Smooth muscle cell (in vitro differentiated cells): Measurements from ENCODE around the gene IFRD2. TPM values are rescaled to one million over a fixed set of nuclear protein-coding genes. Genes with fewer than 3 reads are reported as not detected.
A peak's percentile ranks its signal among the peaks of the same experiment; 100 is the strongest.

Source experiments
- DNase-seq: peaks from one replicate; lab custom pipeline; 2025; ENCODE audit not compliant: unreplicated experiment; lab: John Stamatoyannopoulos, UW
- H2AFZ ChIP-seq: fragments of 200-600 bp; sonication (generic); 2 replicates; pipeline ENCODE4 v1.6.0; 2016; ENCODE audit warnings: antibody characterized with exemption, low read depth, mild to moderate bottlenecking
- H3F3A ChIP-seq: fragments of 200-600 bp; sonication (generic); 2 replicates; pipeline ENCODE4 v1.6.0; 2017; ENCODE audit warnings: antibody characterized with exemption, low read depth
- H3K27ac ChIP-seq: fragments of 200-600 bp; sonication (generic); 2 replicates; pipeline ENCODE4 v1.5.1; 2016; ENCODE audit warnings: low read depth, mild to moderate bottlenecking
- H3K27me3 ChIP-seq: fragments of 200-600 bp; sonication (generic); 2 replicates; pipeline ENCODE4 v1.6.1; 2016; ENCODE audit warnings: low read depth, mild to moderate bottlenecking
- H3K36me3 ChIP-seq: fragments of 200-600 bp; sonication (generic); 2 replicates; pipeline ENCODE4 v1.5.1; 2016; ENCODE audit warnings: low read depth
- H3K4me1 ChIP-seq: fragments of 200-600 bp; sonication (generic); 2 replicates; pipeline ENCODE4 v1.5.1; 2016; ENCODE audit warnings: low read depth
- H3K4me2 ChIP-seq: fragments of 200-600 bp; sonication (generic); 2 replicates; pipeline ENCODE4 v1.6.0; 2016; ENCODE audit warnings: mild to moderate bottlenecking
- H3K4me3 ChIP-seq: fragments of 200-600 bp; sonication (generic); 2 replicates; pipeline ENCODE4 v1.5.1; 2016; ENCODE audit warnings: mild to moderate bottlenecking
- H3K79me2 ChIP-seq: fragments of 200-600 bp; sonication (generic); 2 replicates; pipeline ENCODE4 v1.6.0; 2016; ENCODE audit warnings: low read depth, mild to moderate bottlenecking
- H3K9ac ChIP-seq: fragments of 200-600 bp; sonication (generic); 2 replicates; pipeline ENCODE4 v1.6.0; 2016; ENCODE audit warnings: low read depth
- H3K9me3 ChIP-seq: fragments of 200-600 bp; sonication (generic); replicated peaks from 2 replicates; pipeline ENCODE4 v1.5.1; 2016; ENCODE audit warnings: low read depth
- H4K20me1 ChIP-seq: fragments of 200-600 bp; sonication (generic); 2 replicates; pipeline ENCODE4 v1.6.0; 2016; ENCODE audit warnings: low read depth
- WGBS: methylation state at CpG from one replicate; pipeline ENCODE4 v1.1.7; 2016; ENCODE audit warnings: low lambda C conversion rate; 5-methylcytosine and 5-hydroxymethylcytosine counted together
- polyA plus RNA-seq: library from polyadenylated mRNA; unstranded; fragments of >200 nt; fragmentation: Nextera tagmentation; extraction: Ambion mirVana; gene quantifications from 2 replicates; pipeline ENCODE4 v1.2.1, GENCODE V29; 2016
- total RNA-seq: library from RNA; depleted of rRNA; stranded (reverse); fragments of >200 nt; gene quantifications from 2 replicates; pipeline ENCODE4 v1.2.3, GENCODE V29; 2014
- TF ChIP-seq, protein P1 (sequence below): fragments of 200-600 bp; sonication (generic); IDR thresholded peaks from 2 replicates; pipeline ENCODE4 v1.5.1; 2017; ENCODE audit warnings: borderline replicate concordance, mild to moderate bottlenecking, antibody characterized with exemption; ENCODE audit not compliant: insufficient read depth, poor library complexity, severe bottlenecking

The IFRD2 gene
- total and polyA plus RNA-seq, 2 experiments from 2014 or later: 20.8 to 59.3 TPM

DNA sequence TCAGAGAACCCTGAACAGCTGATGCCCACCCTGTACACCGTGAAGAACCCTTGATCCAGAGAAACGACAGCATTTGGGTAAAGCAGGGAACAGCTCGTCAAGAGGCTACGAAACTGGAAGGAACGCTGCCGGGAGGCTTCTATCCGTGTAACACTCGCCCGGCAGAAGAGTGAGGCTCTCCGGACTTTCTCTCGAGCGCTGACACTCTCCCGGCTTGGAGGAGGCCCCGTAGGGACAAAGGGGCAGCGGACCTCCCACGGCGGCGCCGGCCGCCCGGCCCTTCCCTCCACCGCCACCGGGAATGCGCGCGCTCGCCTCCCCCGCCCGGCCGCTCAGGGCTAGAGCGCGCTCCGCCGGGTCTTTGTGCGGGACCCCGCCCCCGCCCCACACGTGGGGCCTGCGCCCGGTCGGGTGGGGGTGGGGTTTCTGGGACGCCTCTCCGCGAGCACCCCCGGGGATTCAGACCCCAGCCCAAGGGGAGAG is 28.7 kb upstream of the IFRD2 start:
- H3K4me1 ChIP-seq: peaks cover 17% of the 10 kb centered on the region
- H3K27ac ChIP-seq: peak overlapping the region; percentile 95
- TF ChIP-seq, protein P1, sequence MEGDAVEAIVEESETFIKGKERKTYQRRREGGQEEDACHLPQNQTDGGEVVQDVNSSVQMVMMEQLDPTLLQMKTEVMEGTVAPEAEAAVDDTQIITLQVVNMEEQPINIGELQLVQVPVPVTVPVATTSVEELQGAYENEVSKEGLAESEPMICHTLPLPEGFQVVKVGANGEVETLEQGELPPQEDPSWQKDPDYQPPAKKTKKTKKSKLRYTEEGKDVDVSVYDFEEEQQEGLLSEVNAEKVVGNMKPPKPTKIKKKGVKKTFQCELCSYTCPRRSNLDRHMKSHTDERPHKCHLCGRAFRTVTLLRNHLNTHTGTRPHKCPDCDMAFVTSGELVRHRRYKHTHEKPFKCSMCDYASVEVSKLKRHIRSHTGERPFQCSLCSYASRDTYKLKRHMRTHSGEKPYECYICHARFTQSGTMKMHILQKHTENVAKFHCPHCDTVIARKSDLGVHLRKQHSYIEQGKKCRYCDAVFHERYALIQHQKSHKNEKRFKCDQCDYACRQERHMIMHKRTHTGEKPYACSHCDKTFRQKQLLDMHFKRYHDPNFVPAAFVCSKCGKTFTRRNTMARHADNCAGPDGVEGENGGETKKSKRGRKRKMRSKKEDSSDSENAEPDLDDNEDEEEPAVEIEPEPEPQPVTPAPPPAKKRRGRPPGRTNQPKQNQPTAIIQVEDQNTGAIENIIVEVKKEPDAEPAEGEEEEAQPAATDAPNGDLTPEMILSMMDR: no peak
- no peaks in the 10 kb centered on the region for H3K9me3 ChIP-seq
- peaks cover 20% of the 10 kb centered on the region for H3K79me2 ChIP-seq
- H2AFZ ChIP-seq: peak overlapping the region; percentile 60
- DNase-seq: peak; percentile 92
- peak overlapping the region; percentile 98 for H3K9ac ChIP-seq
- peaks cover 6% of the 10 kb centered on the region for H3F3A ChIP-seq
- no peaks in the 10 kb centered on the region for H3K27me3 ChIP-seq
- H3K4me3 ChIP-seq: peak overlapping the region; percentile 75
- WGBS: 1% methylated on average over 20 of the region's 45 CpGs
- H3K36me3 ChIP-seq: no peaks in the 10 kb centered on the region
- peak overlapping the region; percentile 88 for H3K4me2 ChIP-seq
- H4K20me1 ChIP-seq: peaks cover 18% of the 10 kb centered on the region

DNA sequence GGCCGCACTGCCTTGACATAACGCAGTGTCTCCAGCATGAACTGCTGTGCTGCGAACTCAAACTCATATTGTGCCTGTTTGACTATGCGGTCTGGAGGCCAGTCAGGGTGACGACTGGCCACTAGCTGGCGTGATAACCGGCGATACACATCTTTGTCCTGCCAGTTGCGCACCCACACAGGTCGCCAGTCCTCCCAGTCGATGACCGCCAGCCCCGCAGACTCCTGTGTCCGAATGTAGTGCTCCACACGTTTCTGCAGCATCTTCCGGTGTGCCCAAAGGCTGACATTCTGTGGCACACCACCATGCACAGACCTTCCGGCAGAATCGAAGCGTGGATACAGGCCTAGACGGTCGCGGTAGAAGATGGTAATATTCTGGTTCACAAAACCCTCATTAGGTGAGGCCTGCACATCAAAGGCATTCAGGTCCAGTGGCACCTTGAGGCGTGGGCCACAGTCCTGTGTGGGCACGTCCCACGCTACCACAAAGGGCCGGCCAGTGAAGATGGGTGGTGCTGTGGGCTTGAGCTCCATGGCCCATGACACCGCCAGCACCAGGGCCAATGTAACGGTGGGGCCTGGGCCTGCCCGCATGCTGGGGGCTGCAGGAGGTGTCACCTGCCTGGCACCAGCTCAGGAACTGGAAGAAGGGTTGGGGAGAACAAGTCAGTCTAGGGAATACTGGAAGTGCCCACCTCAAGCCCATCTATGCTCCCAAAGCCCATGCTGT is 27.8 kb upstream of the IFRD2 start:
- peaks cover 18% of the 10 kb centered on the region for H4K20me1 ChIP-seq
- H3K4me2 ChIP-seq: peak overlapping the region; percentile 88
- H3F3A ChIP-seq: peaks cover 6% of the 10 kb centered on the region
- H3K27ac ChIP-seq: peak overlapping the region; percentile 95
- H3K4me3 ChIP-seq: peak overlapping the region; percentile 75
- H3K36me3 ChIP-seq: no peaks in the 10 kb centered on the region
- DNase-seq: no peak
- peaks cover 20% of the 10 kb centered on the region for H3K79me2 ChIP-seq
- no peaks in the 10 kb centered on the region for H3K9me3 ChIP-seq
- H3K4me1 ChIP-seq: peaks cover 17% of the 10 kb centered on the region
- H3K9ac ChIP-seq: peak overlapping the region; percentile 98
- TF ChIP-seq, protein P1: no peak
- no peaks in the 10 kb centered on the region for H3K27me3 ChIP-seq
- H2AFZ ChIP-seq: no peak overlapping the region
- WGBS: 90% methylated on average over 29 of the region's 29 CpGs

DNA sequence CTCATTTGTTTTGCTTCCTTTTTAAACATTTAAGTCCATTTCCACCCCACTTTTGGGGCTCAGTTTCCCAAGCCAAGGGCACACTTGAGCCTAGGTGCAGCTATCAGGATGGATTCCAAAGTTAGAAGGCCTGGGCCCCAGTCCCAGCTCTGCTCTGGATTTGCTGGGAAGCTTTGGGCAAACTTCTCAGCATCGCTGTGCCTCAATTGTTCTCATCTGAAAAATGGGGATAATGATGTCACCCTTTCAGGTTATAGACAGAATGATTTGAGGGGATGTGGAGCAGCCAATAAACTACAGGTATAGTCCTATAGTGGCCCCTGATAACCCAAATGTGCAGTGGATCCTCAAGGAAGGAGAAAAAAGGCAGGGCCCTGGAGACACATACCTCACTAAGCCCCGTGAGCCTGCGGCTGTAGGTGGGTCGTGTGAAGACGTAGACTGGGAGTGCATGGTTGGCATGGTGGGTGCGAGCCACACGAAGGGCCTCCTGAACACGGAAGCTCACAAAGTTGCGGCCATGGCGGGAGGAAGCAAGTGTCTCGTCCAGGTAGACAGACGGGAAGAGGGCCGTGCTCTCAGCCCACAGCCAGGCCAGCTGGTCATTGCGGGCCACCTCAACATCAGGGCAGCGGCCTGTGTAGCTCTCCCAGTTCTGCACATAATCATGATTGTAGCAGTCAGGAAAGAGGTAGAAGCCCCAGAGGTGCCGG is 27.1 kb upstream of the IFRD2 start:
- Histone ChIP-seq H3K9ac (no peak overlapping the region), H3F3A (peaks cover 6% of the 10 kb centered on the region), H4K20me1 (peaks cover 18% of the 10 kb centered on the region), H3K4me2 (peak overlapping the region; percentile 88), H2AFZ (no peak overlapping the region), H3K79me2 (peaks cover 20% of the 10 kb centered on the region), H3K27ac (no peak overlapping the region), H3K9me3 (no peaks in the 10 kb centered on the region), H3K4me3 (no peak overlapping the region), H3K27me3 (no peaks in the 10 kb centered on the region), H3K36me3 (no peaks in the 10 kb centered on the region), H3K4me1 (peaks cover 17% of the 10 kb centered on the region)
- TF ChIP-seq, protein P1: no peak
- DNase-seq: no peak
- 98% methylated on average over 16 of the region's 16 CpGs for WGBS
